Testis (tissue), 5 donors: ENCODE results near the gene IL1RL1. TPM values are rescaled to one million over a fixed set of nuclear protein-coding genes. Genes with fewer than 3 reads are reported as not detected.

Source experiments
- DNase-seq: peaks from one replicate; pipeline ENCODE4 v3.0.0-alpha.2; 2019
- H3K27ac ChIP-seq, 2 donors: fragments of 200-600 bp; sonication (generic); one replicate each; pipeline ENCODE4 v1.5.1; 2019
- H3K27me3 ChIP-seq: fragments of 200-600 bp; sonication (generic); one replicate; pipeline ENCODE4 v1.5.1; 2019
- H3K36me3 ChIP-seq: fragments of 200-600 bp; sonication (generic); one replicate; pipeline ENCODE4 v1.5.1; 2017; ENCODE audit warnings: low read depth; ENCODE audit errors: missing control alignments
- H3K4me1 ChIP-seq: fragments of 200-600 bp; sonication (generic); one replicate; pipeline ENCODE4 v1.5.1; 2019
- H3K4me3 ChIP-seq, 2 donors: fragments of 200-600 bp; sonication (generic); one replicate each; pipeline ENCODE4 v1.5.1; 2017 to 2019
- H3K9me3 ChIP-seq: fragments of 200-600 bp; sonication (generic); one replicate; pipeline ENCODE4 v1.5.1; 2017
- POLR2A ChIP-seq: fragments of 450-650 bp; IDR thresholded peaks from one replicate; pipeline ENCODE4 v1.6.1; 2017; ENCODE audit warnings: antibody characterized with exemption, mild to moderate bottlenecking, moderate library complexity
- WGBS, 2 donors: methylation state at CpG; one replicate each; pipeline ENCODE4 v1.1.5; 2018; 5-methylcytosine and 5-hydroxymethylcytosine counted together
- intact Hi-C: fragments of 100-400 bp; cut with DNase I; formaldehyde crosslinking; loops from one replicate; pipeline ENCODE4 v1.15.1; 2023; ENCODE audit warnings: low total_unique reads
- long read RNA-seq, 2 donors: transcript quantifications; one replicate each; lab custom pipeline, GENCODE V29; 2026
- polyA plus RNA-seq: library from polyadenylated mRNA; stranded (reverse); fragments of 350-450 nt; fragmentation: Illumina TruSeq; extraction: RNeasy Lipid Tissue Mini Kit (QIAGEN cat#74804); gene quantifications from one replicate; pipeline ENCODE4 v1.2.3, GENCODE V29; 2014; ENCODE audit warnings: low read depth, low replicate concordance; ENCODE audit not compliant: insufficient read depth
- total RNA-seq, 2 donors: library from RNA; depleted of rRNA; stranded (reverse); fragments of >200 nt; gene quantifications; one replicate each; pipeline ENCODE4 v1.2.3, GENCODE V29; 2016
- TF ChIP-seq, protein P1 (sequence below), 3 experiments: fragments of 450-650 bp in 2 of 3; fragments of 200-600 bp in 1 of 3; sonication (generic) in 1 of 3; IDR thresholded peaks; one replicate each; pipeline ENCODE4 v1.5.1; 2016 to 2019; ENCODE audit warnings: antibody characterized with exemption in 3 of 3, mild to moderate bottlenecking in 2 of 3, moderate library complexity in 1 of 3

IL1RL1 gene
- total RNA-seq (1 to 10 TPM; 1.0 to 5.8 TPM), polyA plus RNA-seq (0.78 TPM)
- long read RNA-seq, donor 1, partial matches to known transcripts, result 0 of 1 reads
- long read RNA-seq, donor 1, other reads (novel, unspliced or antisense), result 0 of 1 reads
- long read RNA-seq, donor 2, result 0 reads

DNA sequence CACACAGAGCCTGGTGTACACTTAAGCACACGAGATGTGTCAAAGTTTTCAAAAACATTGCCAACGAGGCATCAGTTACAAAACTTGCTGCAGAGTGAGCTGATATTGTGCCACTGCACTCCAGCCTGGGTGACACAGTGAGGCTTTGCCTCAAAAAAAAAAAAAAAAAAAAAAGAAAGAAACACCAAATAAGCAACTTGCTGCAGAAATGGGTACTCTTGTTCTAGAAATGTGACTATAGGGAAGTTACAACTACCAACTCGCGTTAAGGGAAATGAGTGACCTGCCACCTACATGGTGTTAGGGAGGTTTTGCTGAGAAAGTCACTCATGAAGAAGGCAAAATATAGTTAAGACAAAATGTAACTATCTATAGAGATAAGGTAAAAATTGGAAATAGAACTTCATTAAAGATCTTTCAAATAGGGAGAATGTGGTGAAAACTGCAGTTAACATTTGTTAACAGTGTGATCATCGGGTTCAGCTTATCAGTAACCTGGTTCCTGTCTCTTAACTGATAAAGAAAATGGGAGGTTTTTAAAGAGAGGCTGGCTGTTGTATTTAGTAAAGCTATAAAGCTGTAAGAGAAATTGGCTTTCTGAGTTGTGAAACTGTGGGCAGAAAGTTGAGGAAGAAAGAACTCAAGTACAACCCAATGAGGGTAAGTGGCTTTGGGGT lies at the start of gene IL1RL1:
Gene IL1RL1 (plus strand): TSS at position 600 of the 677 bp plus-strand sequence. CDS start 26,702 bp downstream, outside the sequence.
- no peak for TF ChIP-seq POLR2A
- TF ChIP-seq, protein P1, sequence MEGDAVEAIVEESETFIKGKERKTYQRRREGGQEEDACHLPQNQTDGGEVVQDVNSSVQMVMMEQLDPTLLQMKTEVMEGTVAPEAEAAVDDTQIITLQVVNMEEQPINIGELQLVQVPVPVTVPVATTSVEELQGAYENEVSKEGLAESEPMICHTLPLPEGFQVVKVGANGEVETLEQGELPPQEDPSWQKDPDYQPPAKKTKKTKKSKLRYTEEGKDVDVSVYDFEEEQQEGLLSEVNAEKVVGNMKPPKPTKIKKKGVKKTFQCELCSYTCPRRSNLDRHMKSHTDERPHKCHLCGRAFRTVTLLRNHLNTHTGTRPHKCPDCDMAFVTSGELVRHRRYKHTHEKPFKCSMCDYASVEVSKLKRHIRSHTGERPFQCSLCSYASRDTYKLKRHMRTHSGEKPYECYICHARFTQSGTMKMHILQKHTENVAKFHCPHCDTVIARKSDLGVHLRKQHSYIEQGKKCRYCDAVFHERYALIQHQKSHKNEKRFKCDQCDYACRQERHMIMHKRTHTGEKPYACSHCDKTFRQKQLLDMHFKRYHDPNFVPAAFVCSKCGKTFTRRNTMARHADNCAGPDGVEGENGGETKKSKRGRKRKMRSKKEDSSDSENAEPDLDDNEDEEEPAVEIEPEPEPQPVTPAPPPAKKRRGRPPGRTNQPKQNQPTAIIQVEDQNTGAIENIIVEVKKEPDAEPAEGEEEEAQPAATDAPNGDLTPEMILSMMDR (IDR thresholded peaks at IDR 0.05), result no peak
- Histone ChIP-seq H3K36me3 (no peaks in the 10 kb centered on the region), H3K4me3 (no peak within 1 kb of the TSS), H3K27me3 (no peaks in the 10 kb centered on the region), H3K9me3 (no peaks in the 10 kb centered on the region), H3K4me1 (no peaks in the 10 kb centered on the region), H3K27ac (no peak within 1 kb of the TSS)
- WGBS, 2 donors, result 71 to 75% methylated on average over 5 of the region's 5 CpGs
- DNase-seq, result no peak
- intact Hi-C loops, result no loop called here

DNA sequence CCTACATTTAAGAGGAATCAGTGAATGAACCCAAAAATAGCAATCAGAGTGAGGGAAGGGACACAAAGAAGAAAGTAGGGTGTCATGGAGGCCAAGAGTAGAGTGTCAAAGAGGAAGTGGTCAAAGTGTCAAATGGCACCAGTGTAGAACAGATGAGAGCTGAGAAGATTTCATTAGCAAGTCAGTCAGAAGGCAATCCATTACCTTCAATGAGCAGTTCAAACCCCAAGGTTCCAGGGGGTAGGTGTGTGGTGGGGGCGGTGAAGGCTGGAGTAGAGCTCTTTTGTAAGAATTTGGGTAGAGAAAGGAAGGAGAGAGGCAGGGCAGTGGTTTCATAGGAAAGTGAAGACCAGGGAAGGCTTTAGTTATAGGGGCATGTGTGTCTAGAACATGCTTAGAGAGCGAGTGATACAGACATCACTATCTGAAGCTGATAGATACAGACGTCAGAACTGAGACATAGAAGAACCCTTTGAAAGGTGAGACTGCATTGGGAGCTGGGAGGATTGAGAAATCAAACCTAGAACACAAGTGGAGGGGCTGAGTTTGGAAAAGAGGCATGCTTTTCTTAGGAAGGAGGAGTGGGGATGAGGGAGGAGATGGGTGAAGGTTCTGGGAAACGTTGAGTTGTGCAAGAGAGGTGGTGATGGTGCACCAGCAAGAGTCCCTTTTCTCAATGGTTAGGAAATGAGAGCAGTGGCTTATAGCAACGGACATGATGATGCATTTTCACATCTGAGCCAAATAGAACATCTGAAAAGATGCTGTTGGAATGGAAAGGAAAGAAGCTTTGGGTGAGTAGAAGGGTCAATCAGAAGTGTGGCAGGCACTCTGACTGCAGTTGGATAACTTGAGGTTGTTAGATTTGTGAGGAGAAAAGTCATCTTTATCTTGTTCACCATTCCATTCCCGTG lies 48.9 kb upstream of the IL1RL1 start:
- intact Hi-C loops, result no loop called here
- H3K36me3 ChIP-seq, result no peaks in the 10 kb centered on the region
- 70 to 77% methylated on average over 6 of the region's 6 CpGs for WGBS, 2 donors
- DNase-seq, result no peak
- no peaks in the 10 kb centered on the region for H3K9me3 ChIP-seq
- H3K27me3 ChIP-seq, result no peaks in the 10 kb centered on the region
- no peaks in the 10 kb centered on the region for H3K4me1 ChIP-seq
- H3K27ac ChIP-seq, result no peak overlapping the region
- no peak overlapping the region for H3K4me3 ChIP-seq
- TF ChIP-seq, protein P1 (IDR thresholded peaks at IDR 0.05), result no peak
- TF ChIP-seq POLR2A, result no peak

DNA sequence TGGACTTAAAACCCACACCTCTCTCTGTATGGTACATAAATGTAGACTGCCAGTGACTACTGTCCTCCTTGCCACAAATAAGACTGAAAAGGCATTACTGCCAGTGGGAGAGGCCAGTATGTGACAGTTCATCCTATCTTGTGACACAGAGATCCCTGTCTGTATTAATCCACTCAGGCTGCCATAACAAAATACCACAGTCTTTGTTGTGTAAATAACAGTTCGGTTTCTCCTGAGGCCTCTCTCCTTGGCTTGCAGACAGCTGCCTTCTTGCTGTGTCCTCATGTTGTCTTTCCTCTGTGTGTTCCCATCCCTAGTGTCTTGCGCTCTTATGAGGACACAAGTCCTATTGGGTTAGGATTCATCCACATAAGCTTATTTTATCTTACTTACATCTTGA lies 46.4 kb upstream of the IL1RL1 start:
- 88 to 90% methylated on average over 2 of the region's 2 CpGs for WGBS, 2 donors
- intact Hi-C loops, result no loop called here
- no peaks in the 10 kb centered on the region for H3K9me3 ChIP-seq
- H3K27me3 ChIP-seq, result no peaks in the 10 kb centered on the region
- H3K27ac ChIP-seq, result no peak overlapping the region
- DNase-seq, result no peak
- H3K4me1 ChIP-seq, result no peaks in the 10 kb centered on the region
- no peak overlapping the region for H3K4me3 ChIP-seq
- TF ChIP-seq POLR2A, result no peak
- TF ChIP-seq, protein P1 (IDR thresholded peaks at IDR 0.05), result no peak
- no peaks in the 10 kb centered on the region for H3K36me3 ChIP-seq

DNA sequence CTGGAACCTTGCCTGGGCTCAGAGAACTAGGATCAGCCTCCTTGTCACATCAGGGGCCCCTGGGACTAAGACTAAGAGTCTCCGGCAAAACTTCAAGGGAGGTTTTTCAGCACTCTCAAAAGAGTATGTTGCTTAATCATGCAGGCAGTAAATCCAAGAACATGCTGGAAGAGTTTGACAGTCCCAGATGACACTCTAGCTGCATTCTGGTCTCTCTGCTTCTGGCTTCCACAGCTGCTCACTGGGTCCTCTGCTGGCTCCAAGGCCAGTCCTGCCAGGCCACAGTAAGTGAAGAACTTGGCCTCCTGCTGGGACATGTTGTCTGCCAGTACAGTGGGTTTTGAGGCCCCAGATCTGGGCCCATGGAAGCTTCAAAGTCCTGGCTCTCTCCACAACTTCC lies 45.2 kb upstream of the IL1RL1 start:
- H3K27ac ChIP-seq, result no peak overlapping the region
- 64 to 90% methylated on average over 1 of the region's 1 CpG for WGBS, 2 donors

More for the DNA sequence above, 45.2 kb upstream of the IL1RL1 start:
- H3K4me3 ChIP-seq, result no peak overlapping the region
- DNase-seq, result no peak
- no peaks in the 10 kb centered on the region for H3K4me1 ChIP-seq
- TF ChIP-seq, protein P1 (IDR thresholded peaks at IDR 0.05), result no peak
- no peak for TF ChIP-seq POLR2A
- no peaks in the 10 kb centered on the region for H3K27me3 ChIP-seq
- no peaks in the 10 kb centered on the region for H3K9me3 ChIP-seq
- intact Hi-C loops, result no loop called here
- no peaks in the 10 kb centered on the region for H3K36me3 ChIP-seq
